DND-41 (cell line): ENCODE results near the gene UNC5C.

Experiments
- ATAC-seq: fragments of 200-7000 bp; cut with Tn5 transposase; 3 replicates; pipeline ENCODE4 v1.9.1; 2021; ENCODE audit warnings: low read depth; ENCODE audit not compliant: insufficient read depth
- DNase-seq: peaks from one replicate; pipeline ENCODE4 v3.0.0-alpha.2; 2020
- H2AFZ ChIP-seq: 2 replicates; pipeline ENCODE4 v1.6.0; 2012; ENCODE audit warnings: low read depth, low read length
- H3K27ac ChIP-seq: 2 replicates; pipeline ENCODE4 v1.5.1; 2012; ENCODE audit warnings: low read length, inconsistent platforms
- H3K27me3 ChIP-seq: fragments of 200-600 bp; sonication (generic); 2 replicates; pipeline ENCODE4 v1.6.0; 2012; ENCODE audit warnings: low read length, mild to moderate bottlenecking, inconsistent platforms; ENCODE audit not compliant: insufficient read depth, poor library complexity
- H3K36me3 ChIP-seq: 2 replicates; pipeline ENCODE4 v1.5.1; 2012; ENCODE audit warnings: low read length, inconsistent platforms; ENCODE audit not compliant: insufficient read depth
- H3K4me1 ChIP-seq: 2 replicates; pipeline ENCODE4 v1.5.1; 2012; ENCODE audit warnings: mild to moderate bottlenecking, low read length; ENCODE audit not compliant: insufficient read depth
- H3K4me2 ChIP-seq: 2 replicates; pipeline ENCODE4 v1.6.0; 2012; ENCODE audit warnings: mild to moderate bottlenecking, moderate library complexity, low read length, inconsistent platforms; ENCODE audit not compliant: insufficient read depth
- H3K4me3 ChIP-seq, 2 experiments: fragments of 200-600 bp in 1 of 2; shearing (Covaris generic) in 1 of 2; 2 replicates each; pipeline ENCODE4 v1.5.1; 2012 to 2016; ENCODE audit warnings: inconsistent platforms in 2 of 2, low read length in 2 of 2, mild to moderate bottlenecking in 2 of 2, low read depth in 1 of 2, moderate library complexity in 1 of 2
- H3K79me2 ChIP-seq: 2 replicates; pipeline ENCODE4 v1.6.0; 2012; ENCODE audit warnings: low read length, inconsistent platforms; ENCODE audit not compliant: insufficient read depth
- H3K9ac ChIP-seq: 2 replicates; pipeline ENCODE4 v1.6.0; 2012; ENCODE audit warnings: low read depth, mild to moderate bottlenecking, inconsistent platforms, low read length, moderate library complexity
- H3K9me3 ChIP-seq: 2 replicates; pipeline ENCODE4 v1.5.1; 2012; ENCODE audit warnings: low read length, moderate library complexity, mild to moderate bottlenecking, inconsistent platforms; ENCODE audit not compliant: insufficient read depth, severe bottlenecking
- H4K20me1 ChIP-seq: 2 replicates; pipeline ENCODE4 v1.6.0; 2012; ENCODE audit warnings: low read length; ENCODE audit not compliant: insufficient read depth
- EZH2 ChIP-seq: IDR thresholded peaks from 3 replicates; pipeline ENCODE4 v1.6.1; 2012; ENCODE audit warnings: borderline replicate concordance, low read depth, mild to moderate bottlenecking, moderate library complexity, low read length, inconsistent platforms; ENCODE audit not compliant: severe bottlenecking
- TF ChIP-seq, protein P1 (sequence below): IDR thresholded peaks from 2 replicates; pipeline ENCODE4 v1.5.1; 2012; ENCODE audit warnings: borderline replicate concordance, low read length, moderate library complexity, mild to moderate bottlenecking; ENCODE audit not compliant: poor library complexity, severe bottlenecking; ENCODE audit errors: extremely low read depth

Gene UNC5C

GRCh38 chr4:95537863-95538488, 10.8 kb downstream of the UNC5C start:
- ATAC-seq (no peak), DNase-seq (no peak)
- Histone ChIP-seq H3K27me3 (no peaks in the 10 kb centered on the region), H2AFZ (no peak overlapping the region), H3K9ac (no peak overlapping the region), H3K9me3 (no peaks in the 10 kb centered on the region), H3K36me3 (no peaks in the 10 kb centered on the region), H3K79me2 (no peaks in the 10 kb centered on the region), H3K4me1 (peaks cover 8% of the 10 kb centered on the region), H3K27ac (no peak overlapping the region), H3K4me3 (no peak overlapping the region), H3K4me2 (no peak overlapping the region), H4K20me1 (no peaks in the 10 kb centered on the region)
- TF ChIP-seq EZH2, result no peak
- TF ChIP-seq, protein P1, sequence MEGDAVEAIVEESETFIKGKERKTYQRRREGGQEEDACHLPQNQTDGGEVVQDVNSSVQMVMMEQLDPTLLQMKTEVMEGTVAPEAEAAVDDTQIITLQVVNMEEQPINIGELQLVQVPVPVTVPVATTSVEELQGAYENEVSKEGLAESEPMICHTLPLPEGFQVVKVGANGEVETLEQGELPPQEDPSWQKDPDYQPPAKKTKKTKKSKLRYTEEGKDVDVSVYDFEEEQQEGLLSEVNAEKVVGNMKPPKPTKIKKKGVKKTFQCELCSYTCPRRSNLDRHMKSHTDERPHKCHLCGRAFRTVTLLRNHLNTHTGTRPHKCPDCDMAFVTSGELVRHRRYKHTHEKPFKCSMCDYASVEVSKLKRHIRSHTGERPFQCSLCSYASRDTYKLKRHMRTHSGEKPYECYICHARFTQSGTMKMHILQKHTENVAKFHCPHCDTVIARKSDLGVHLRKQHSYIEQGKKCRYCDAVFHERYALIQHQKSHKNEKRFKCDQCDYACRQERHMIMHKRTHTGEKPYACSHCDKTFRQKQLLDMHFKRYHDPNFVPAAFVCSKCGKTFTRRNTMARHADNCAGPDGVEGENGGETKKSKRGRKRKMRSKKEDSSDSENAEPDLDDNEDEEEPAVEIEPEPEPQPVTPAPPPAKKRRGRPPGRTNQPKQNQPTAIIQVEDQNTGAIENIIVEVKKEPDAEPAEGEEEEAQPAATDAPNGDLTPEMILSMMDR, result no peak

DNA sequence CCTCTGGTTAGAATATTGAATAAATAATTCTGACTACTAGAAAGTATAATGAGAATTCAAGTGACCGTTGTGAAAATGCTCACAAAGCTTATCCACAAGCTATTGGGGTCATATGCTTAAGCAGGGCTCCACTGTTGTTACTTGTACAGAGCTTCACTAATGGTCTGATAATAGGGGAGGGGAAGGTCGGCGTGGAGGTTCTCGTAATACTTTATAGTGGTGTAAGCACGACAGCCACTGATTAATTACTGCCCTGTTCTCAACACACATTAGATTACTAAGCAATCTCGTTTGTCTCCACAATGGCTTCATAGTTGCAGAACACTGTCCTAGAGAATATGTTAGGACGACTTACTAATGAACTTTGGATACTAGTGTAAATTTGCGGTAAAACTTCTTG, 11.6 kb downstream of the UNC5C start:
- H3K79me2 ChIP-seq, result no peaks in the 10 kb centered on the region
- DNase-seq, result no peak

DNA sequence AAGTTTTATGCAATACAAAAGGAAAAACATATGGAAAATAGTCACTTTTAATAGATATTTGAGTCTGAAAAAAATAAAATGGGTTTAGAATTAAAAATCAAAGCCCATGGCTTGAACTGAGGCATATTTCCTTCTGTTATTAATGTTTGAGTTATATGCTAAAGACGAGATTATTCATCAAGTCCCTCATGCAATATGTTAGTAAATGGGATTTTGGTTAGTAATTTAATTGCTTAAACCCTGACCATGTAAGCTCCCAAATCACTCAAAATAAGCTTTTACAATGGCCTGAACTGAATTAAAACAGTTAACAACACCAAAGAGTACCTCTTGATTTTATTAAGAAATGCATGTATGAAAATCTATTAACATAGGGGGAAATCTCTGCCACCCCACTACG, 12.1 kb downstream of the UNC5C start:
- Histone ChIP-seq H3K36me3 (no peaks in the 10 kb centered on the region), H3K27me3 (no peaks in the 10 kb centered on the region), H3K9me3 (no peaks in the 10 kb centered on the region), H3K4me3 (no peak overlapping the region), H3K4me2 (no peak overlapping the region), H3K79me2 (no peaks in the 10 kb centered on the region), H3K4me1 (peaks cover 21% of the 10 kb centered on the region), H4K20me1 (no peaks in the 10 kb centered on the region), H3K9ac (no peak overlapping the region), H2AFZ (no peak overlapping the region), H3K27ac (no peak overlapping the region)
- TF ChIP-seq EZH2, result no peak
- TF ChIP-seq, protein P1, result no peak
- ATAC-seq, result no peak
- no peak for DNase-seq

More for the DNA sequence above, 11.6 kb downstream of the UNC5C start:
- Histone ChIP-seq H3K9me3 (no peaks in the 10 kb centered on the region), H3K4me1 (peaks cover 16% of the 10 kb centered on the region), H2AFZ (no peak overlapping the region), H3K27ac (no peak overlapping the region), H3K4me3 (no peak overlapping the region), H3K27me3 (no peaks in the 10 kb centered on the region), H3K9ac (no peak overlapping the region), H4K20me1 (no peaks in the 10 kb centered on the region), H3K36me3 (no peaks in the 10 kb centered on the region), H3K4me2 (no peak overlapping the region)
- no peak for TF ChIP-seq EZH2
- TF ChIP-seq, protein P1, result no peak
- no peak for ATAC-seq

- Histone ChIP-seq H3K9ac (no peak overlapping the region), H3K79me2 (no peaks in the 10 kb centered on the region), H3K36me3 (no peaks in the 10 kb centered on the region), H3K27me3 (no peaks in the 10 kb centered on the region), H3K4me2 (no peak overlapping the region), H3K4me3 (no peak overlapping the region), H4K20me1 (no peaks in the 10 kb centered on the region), H3K4me1 (peaks cover 36% of the 10 kb centered on the region), H2AFZ (no peak overlapping the region), H3K9me3 (no peaks in the 10 kb centered on the region), H3K27ac (no peak overlapping the region)
- no peak for DNase-seq
- ATAC-seq, result no peak
- TF ChIP-seq EZH2, result no peak
- TF ChIP-seq, protein P1, result no peak
These were observed 13.6 kb downstream of the UNC5C start for GRCh38 chr4:95535180-95535579.
